ENCODE measurements around the gene ZNF799. TPM values are rescaled to one million over a fixed set of nuclear protein-coding genes. Genes with fewer than 3 reads are reported as not detected.
"Not testable (repeated sequence)": the region's sequence is repeated elsewhere in the genome, so short reads cannot be mapped to it uniquely, and the experiment has no call there.

Gene ZNF799
- total and polyA plus RNA-seq, 8 donors: 0.45 to 6.7 (median 2.9) TPM

GRCh38 chr19:12411893-12412292 lies 10.8 kb upstream of the ZNF799 start:
- H3K4me1 ChIP-seq: no peaks in the 10 kb centered on the region

GRCh38 chr19:12399901-12400632 lies 1.0 kb downstream of the ZNF799 start:
- H3K36me3 ChIP-seq; intact Hi-C loops (cut with DNase I; ENCODE audit: low total_unique reads); H3K27me3 ChIP-seq; H3K9me3 ChIP-seq: not testable (repeated sequence)
- H3K27ac ChIP-seq: peak overlapping the region; percentile 88 to 93 (median 90)
- peak overlapping the region; percentile 61 to 93 (median 80) for H3K4me3 ChIP-seq
- 1 to 11% (median 2%) methylated on average over 6 to 23 of the region's 23 CpGs for WGBS, 5 donors
- peaks cover 5 to 11% (median 9%) of the 10 kb centered on the region in 4 donors for H3K4me1 ChIP-seq
- DNase-seq: peak; percentile 32 to 62

More at GRCh38 chr19:12411893-12412292, 10.8 kb upstream of the ZNF799 start:
- DNase-seq: no peak
- Histone ChIP-seq H3K27ac (no peak overlapping the region), H3K27me3 (no peaks in the 10 kb centered on the region), H3K36me3 (no peaks in the 10 kb centered on the region), H3K9me3 (peaks cover 0 to 9% (median under 1%) of the 10 kb centered on the region in 4 donors), H3K4me3 (no peak overlapping the region)
- intact Hi-C loops (cut with DNase I; ENCODE audit: low total_unique reads): no loop called here
- no peak for TF ChIP-seq CTCF (IDR thresholded peaks at IDR 0.05)
- TF ChIP-seq POLR2A (IDR thresholded peaks at IDR 0.05): no peak
- no peak for TF ChIP-seq POLR2AphosphoS5 (IDR thresholded peaks at IDR 0.05)
- TF ChIP-seq EP300 (IDR thresholded peaks at IDR 0.05): no peak
- 89 to 98% (median 95%) methylated on average over 2 of the region's 2 CpGs for WGBS, 5 donors

- DNase-seq; H3K27ac ChIP-seq; H3K4me1 ChIP-seq; H3K4me3 ChIP-seq; intact Hi-C loops (cut with DNase I; ENCODE audit: low total_unique reads); H3K27me3 ChIP-seq: not testable (repeated sequence)
- WGBS, 5 donors: 96 to 99% (median 98%) methylated on average over 6 of the region's 6 CpGs
- H3K9me3 ChIP-seq: peaks cover 0 to 21% (median 11%) of the 10 kb centered on the region in 4 donors
- peaks cover 15 to 50% (median 45%) of the 10 kb centered on the region in 4 donors for H3K36me3 ChIP-seq
Measured at GRCh38 chr19:12391148-12391547, 9.9 kb downstream of the ZNF799 start.

DNA sequence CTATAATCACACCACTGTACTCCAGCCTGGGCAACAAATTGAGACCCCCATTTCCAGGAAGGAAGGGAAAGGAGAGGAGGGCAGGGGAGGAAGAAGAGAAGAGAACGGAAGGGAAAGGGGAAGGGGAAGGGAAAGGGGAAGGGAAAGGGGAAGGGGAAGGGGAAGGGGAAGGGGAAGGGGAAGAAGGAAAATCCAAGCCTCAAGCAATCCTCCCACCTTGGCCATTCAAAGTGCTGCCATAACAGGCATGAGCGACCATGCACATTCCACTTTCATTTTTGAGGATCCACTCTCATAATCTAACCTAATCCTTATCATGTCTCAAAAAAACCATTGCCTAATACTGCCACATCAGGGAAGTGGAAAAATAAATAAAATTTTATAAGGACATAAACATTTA lies 14.7 kb downstream of the ZNF799 start:
- 83 to 100% (median 96%) methylated on average over 1 to 2 of the region's 2 CpGs for WGBS, 5 donors
- intact Hi-C loops (cut with DNase I; ENCODE audit: low total_unique reads); H3K27me3 ChIP-seq; H3K4me3 ChIP-seq; H3K27ac ChIP-seq; DNase-seq; H3K4me1 ChIP-seq: not testable (repeated sequence)
- Histone ChIP-seq H3K36me3 (peaks cover 9 to 52% (median 49%) of the 10 kb centered on the region in 4 donors), H3K9me3 (peaks cover 0 to 40% (median 14%) of the 10 kb centered on the region in 4 donors)

DNA sequence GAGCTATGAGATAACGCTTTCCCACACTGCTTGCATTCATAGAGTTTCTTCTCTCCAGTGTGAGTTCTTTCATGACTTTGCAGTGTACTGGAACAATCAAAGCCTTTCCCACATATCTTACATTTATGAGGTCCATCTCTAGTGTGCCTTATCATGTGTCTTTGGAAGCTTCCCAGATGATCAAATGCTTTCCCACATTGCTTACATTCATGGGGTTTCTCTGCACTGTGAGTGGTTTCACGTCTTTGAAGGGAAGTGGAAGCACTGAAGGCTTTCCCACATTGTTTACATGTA lies 20.7 kb downstream of the ZNF799 start:
- Histone ChIP-seq H3K4me3 (no peak overlapping the region), H3K27ac (no peak overlapping the region), H3K36me3 (peaks cover 8 to 50% (median 35%) of the 10 kb centered on the region in 4 donors), H3K27me3 (no peaks in the 10 kb centered on the region), H3K4me1 (no peaks in the 10 kb centered on the region), H3K9me3 (peaks cover 16 to 75% (median 43%) of the 10 kb centered on the region in 4 donors)
- intact Hi-C loops (cut with DNase I; ENCODE audit: low total_unique reads): no loop called here
- DNase-seq: no peak
- 52 to 92% (median 91%) methylated on average over 2 of the region's 2 CpGs for whole genome bisulfite sequencing, 5 donors
- TF ChIP-seq POLR2AphosphoS5 (IDR thresholded peaks at IDR 0.05) (no peak), CTCF (IDR thresholded peaks at IDR 0.05) (no peak), POLR2A (IDR thresholded peaks at IDR 0.05) (no peak), EP300 (IDR thresholded peaks at IDR 0.05) (no peak)

- Histone ChIP-seq H3K36me3 (peaks cover 8 to 50% (median 35%) of the 10 kb centered on the region in 4 donors), H3K27ac (no peak overlapping the region), H3K9me3 (peaks cover 16 to 75% (median 43%) of the 10 kb centered on the region in 4 donors), H3K4me1 (no peaks in the 10 kb centered on the region), H3K27me3 (no peaks in the 10 kb centered on the region), H3K4me3 (no peak overlapping the region)
- 85 to 96% (median 94%) methylated on average over 5 of the region's 5 CpGs for WGBS, 5 donors
- intact Hi-C loops (cut with DNase I; ENCODE audit: low total_unique reads): no loop called here
- no peak for DNase-seq
- no peak for TF ChIP-seq POLR2AphosphoS5 (IDR thresholded peaks at IDR 0.05)
- TF ChIP-seq CTCF (IDR thresholded peaks at IDR 0.05): no peak
- no peak for TF ChIP-seq POLR2A (IDR thresholded peaks at IDR 0.05)
- no peak for TF ChIP-seq EP300 (IDR thresholded peaks at IDR 0.05)
Measured at GRCh38 chr19:12379732-12380443, 21.2 kb downstream of the ZNF799 start.
